Neural cell (in vitro differentiated cells): ENCODE measurements around the gene OR1E2. TPM values are rescaled to one million over a fixed set of nuclear protein-coding genes. Genes with fewer than 3 reads are reported as not detected.

Experiments used
- H2AFZ ChIP-seq: fragments of 200-600, 300-800 bp; sonication (generic), shearing (Covaris generic); 2 replicates; pipeline ENCODE4 v1.6.0; 2014; ENCODE audit warnings: low read depth, mild to moderate bottlenecking, antibody characterized with exemption, low read length, moderate library complexity
- H3F3A ChIP-seq: fragments of 200-600 bp; shearing (Covaris generic); 2 replicates; pipeline ENCODE4 v1.6.1; 2016; ENCODE audit warnings: mild to moderate bottlenecking, moderate library complexity, mixed read lengths, antibody characterized with exemption, low read length; ENCODE audit not compliant: insufficient read depth, poor library complexity, severe bottlenecking
- H3K27ac ChIP-seq: fragments of 200-600, 300-800 bp; sonication (generic), shearing (Covaris generic); 2 replicates; pipeline ENCODE4 v1.5.1; 2014; ENCODE audit warnings: mild to moderate bottlenecking, low read length, moderate library complexity
- H3K27me3 ChIP-seq: fragments of 300-800, 200-600 bp; sonication (generic), shearing (Covaris generic); 2 replicates; pipeline ENCODE4 v1.6.0; 2014; ENCODE audit warnings: mild to moderate bottlenecking, low read depth, low read length, moderate library complexity; ENCODE audit not compliant: insufficient read depth
- H3K36me3 ChIP-seq: fragments of 300-800, 200-600 bp; sonication (generic), shearing (Covaris generic); 2 replicates; pipeline ENCODE4 v1.5.1; 2014; ENCODE audit warnings: mild to moderate bottlenecking, antibody characterized with exemption, low read length, moderate library complexity; ENCODE audit not compliant: insufficient read depth
- H3K4me2 ChIP-seq: fragments of 300-800, 200-600 bp; sonication (generic), shearing (Covaris generic); 2 replicates; pipeline ENCODE4 v1.6.0; 2014; ENCODE audit warnings: mild to moderate bottlenecking, low read length
- H3K4me3 ChIP-seq: fragments of 300-800, 200-600 bp; sonication (generic), shearing (Covaris generic); 2 replicates; pipeline ENCODE4 v1.5.1; 2014; ENCODE audit warnings: mild to moderate bottlenecking, low read length, moderate library complexity
- H3K79me2 ChIP-seq: fragments of 200-600 bp; shearing (Covaris generic); replicated peaks from 2 replicates; pipeline ENCODE4 v1.6.0; 2014; ENCODE audit warnings: mild to moderate bottlenecking, low read length, moderate library complexity; ENCODE audit not compliant: insufficient read depth
- H3K9ac ChIP-seq: fragments of 300-800, 200-600 bp; sonication (generic), shearing (Covaris generic); 2 replicates; pipeline ENCODE4 v1.6.1; 2016; ENCODE audit warnings: mild to moderate bottlenecking, low read length, mixed read lengths
- H3K9me2 ChIP-seq: fragments of 200-600 bp; shearing (Covaris generic); 2 replicates; pipeline ENCODE4 v1.6.1; 2016; ENCODE audit warnings: mild to moderate bottlenecking, low read length, mixed read lengths; ENCODE audit not compliant: insufficient read depth
- H3K9me3 ChIP-seq: fragments of 200-600, 300-800 bp; sonication (generic), shearing (Covaris generic); 2 replicates; pipeline ENCODE4 v1.6.1; 2016; ENCODE audit warnings: mild to moderate bottlenecking, mixed run types, low read length, moderate library complexity, mixed read lengths
- H4K20me1 ChIP-seq: fragments of 200-600 bp; shearing (Covaris generic); 2 replicates; pipeline ENCODE4 v1.6.1; 2016; ENCODE audit warnings: mild to moderate bottlenecking, mixed run types; ENCODE audit not compliant: insufficient read depth
- CTCF ChIP-seq: fragments of 450-650 bp; IDR thresholded peaks from 2 replicates; pipeline ENCODE4 v1.5.1; 2014; ENCODE audit warnings: antibody characterized with exemption, mild to moderate bottlenecking, moderate library complexity; ENCODE audit not compliant: poor library complexity, severe bottlenecking
- EP300 ChIP-seq: fragments of 450-650 bp; conservative IDR thresholded peaks from 2 replicates; pipeline ENCODE4 v1.6.1; 2014; ENCODE audit warnings: antibody characterized with exemption, mild to moderate bottlenecking, moderate library complexity; ENCODE audit not compliant: poor library complexity, severe bottlenecking
- EZH2 ChIP-seq: fragments of 200-600, 300-800 bp; shearing (Covaris generic), sonication (generic); IDR thresholded peaks from 2 replicates; pipeline ENCODE4 v1.6.1; 2014; ENCODE audit warnings: antibody characterized with exemption, low read length, borderline replicate concordance, mild to moderate bottlenecking; ENCODE audit not compliant: insufficient read depth, poor library complexity, severe bottlenecking
- MXI1 ChIP-seq: fragments of 450-650 bp; conservative IDR thresholded peaks from 2 replicates; pipeline ENCODE4 v1.6.1; 2014; ENCODE audit warnings: antibody characterized with exemption, mild to moderate bottlenecking; ENCODE audit not compliant: poor library complexity, severe bottlenecking
- POLR2AphosphoS5 ChIP-seq: IDR thresholded peaks from 2 replicates; pipeline ENCODE4 v1.6.1; 2012
- RAD21 ChIP-seq: fragments of 450-650 bp; conservative IDR thresholded peaks from 2 replicates; pipeline ENCODE4 v1.6.1; 2014; ENCODE audit warnings: antibody characterized with exemption, mild to moderate bottlenecking, moderate library complexity
- REST ChIP-seq: IDR thresholded peaks from 2 replicates; pipeline ENCODE4 v1.6.1; 2012; ENCODE audit warnings: borderline replicate concordance
- SMC3 ChIP-seq: fragments of 450-650 bp; conservative IDR thresholded peaks from 2 replicates; pipeline ENCODE4 v1.6.1; 2014; ENCODE audit warnings: antibody characterized with exemption, mild to moderate bottlenecking, moderate library complexity; ENCODE audit not compliant: poor library complexity
- TAF1 ChIP-seq: IDR thresholded peaks from 2 replicates; pipeline ENCODE4 v1.6.1; 2012; ENCODE audit warnings: low read depth
- polyA plus RNA-seq: library from polyadenylated mRNA; depleted of rRNA; stranded (reverse); fragments of >200 nt; gene quantifications from 2 replicates; pipeline ENCODE4 v1.2.3, GENCODE V29; 2014

Gene OR1E2
- polyA plus RNA-seq, 1 donor from 2014 or later = not detected

GRCh38 chr17:3401786-3402185 is 31.9 kb downstream of the OR1E2 start:
- no peak overlapping the region for H3K27ac ChIP-seq
- no peak overlapping the region for H3K4me3 ChIP-seq
- H3K79me2 ChIP-seq = no peaks in the 10 kb centered on the region
- H3K27me3 ChIP-seq = no peaks in the 10 kb centered on the region
- no peak for TF ChIP-seq POLR2AphosphoS5
- no peak for TF ChIP-seq SMC3
- no peak for TF ChIP-seq MXI1
- no peak for TF ChIP-seq TAF1
- TF ChIP-seq REST = no peak
- TF ChIP-seq EZH2 = no peak
- no peak for TF ChIP-seq CTCF
- no peak for TF ChIP-seq EP300
- no peak for TF ChIP-seq RAD21
- no peaks in the 10 kb centered on the region for H3K9me2 ChIP-seq
- H4K20me1 ChIP-seq = no peaks in the 10 kb centered on the region
- H3K36me3 ChIP-seq = no peaks in the 10 kb centered on the region
- H3K9me3 ChIP-seq = no peaks in the 10 kb centered on the region
- no peak overlapping the region for H3K4me2 ChIP-seq
- no peaks in the 10 kb centered on the region for H3F3A ChIP-seq
- no peak overlapping the region for H3K9ac ChIP-seq
- no peak overlapping the region for H2AFZ ChIP-seq

- Histone ChIP-seq H3K9me2 (no peaks in the 10 kb centered on the region), H3F3A (no peaks in the 10 kb centered on the region), H3K79me2 (no peaks in the 10 kb centered on the region), H3K36me3 (no peaks in the 10 kb centered on the region), H3K4me3 (no peak overlapping the region), H3K9ac (no peak overlapping the region), H3K9me3 (no peaks in the 10 kb centered on the region), H3K27ac (no peak overlapping the region), H4K20me1 (no peaks in the 10 kb centered on the region), H3K4me2 (no peak overlapping the region), H2AFZ (no peak overlapping the region), H3K27me3 (no peaks in the 10 kb centered on the region)
- no peak for TF ChIP-seq EZH2
- TF ChIP-seq MXI1 = no peak
- no peak for TF ChIP-seq TAF1
- no peak for TF ChIP-seq EP300
- TF ChIP-seq SMC3 = no peak
- TF ChIP-seq RAD21 = no peak
- no peak for TF ChIP-seq REST
- TF ChIP-seq POLR2AphosphoS5 = no peak
- no peak for TF ChIP-seq CTCF
Observed at GRCh38 chr17:3400055-3400454, 33.6 kb downstream of the OR1E2 start.
